ENCODE data around the gene TAF4B.

DNA sequence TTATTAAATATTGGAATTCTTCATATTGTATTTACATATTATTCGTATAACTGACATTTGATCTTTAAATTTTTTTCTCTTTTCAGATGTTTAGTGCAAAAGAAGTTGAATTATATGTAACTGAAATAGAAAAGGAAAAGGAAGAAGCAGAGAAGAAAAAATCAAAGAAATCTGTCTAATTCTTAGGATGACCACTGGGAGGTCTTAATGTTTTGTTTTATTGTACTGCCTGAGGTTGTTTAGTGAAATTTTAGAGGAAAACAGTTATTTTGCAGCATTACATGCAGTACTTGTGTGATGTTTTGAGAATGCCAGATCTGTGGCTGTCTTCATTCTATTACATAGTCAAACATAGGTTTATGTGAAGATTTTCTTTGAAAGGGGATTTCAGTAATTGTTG lies 34.0 kb upstream of the TAF4B start:
- TF ChIP-seq CEBPB (IDR thresholded peaks at IDR 0.05): no peak
- TF ChIP-seq, protein P1, sequence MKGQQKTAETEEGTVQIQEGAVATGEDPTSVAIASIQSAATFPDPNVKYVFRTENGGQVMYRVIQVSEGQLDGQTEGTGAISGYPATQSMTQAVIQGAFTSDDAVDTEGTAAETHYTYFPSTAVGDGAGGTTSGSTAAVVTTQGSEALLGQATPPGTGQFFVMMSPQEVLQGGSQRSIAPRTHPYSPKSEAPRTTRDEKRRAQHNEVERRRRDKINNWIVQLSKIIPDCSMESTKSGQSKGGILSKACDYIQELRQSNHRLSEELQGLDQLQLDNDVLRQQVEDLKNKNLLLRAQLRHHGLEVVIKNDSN (IDR thresholded peaks at IDR 0.05): no peak
- no peak for TF ChIP-seq TEAD4 (IDR thresholded peaks at IDR 0.05)
